Neural cell (in vitro differentiated cells): Measurements from ENCODE around the gene TMC6. TPM values are rescaled to one million over a fixed set of nuclear protein-coding genes. Genes with fewer than 3 reads are reported as not detected.

Source experiments
- H2AFZ ChIP-seq: fragments of 200-600, 300-800 bp; sonication (generic), shearing (Covaris generic); 2 replicates; pipeline ENCODE4 v1.6.0; 2014; ENCODE audit warnings: low read depth, mild to moderate bottlenecking, antibody characterized with exemption, low read length, moderate library complexity
- H3F3A ChIP-seq: fragments of 200-600 bp; shearing (Covaris generic); 2 replicates; pipeline ENCODE4 v1.6.1; 2016; ENCODE audit warnings: mild to moderate bottlenecking, moderate library complexity, mixed read lengths, antibody characterized with exemption, low read length; ENCODE audit not compliant: insufficient read depth, poor library complexity, severe bottlenecking
- H3K27ac ChIP-seq: fragments of 200-600, 300-800 bp; sonication (generic), shearing (Covaris generic); 2 replicates; pipeline ENCODE4 v1.5.1; 2014; ENCODE audit warnings: mild to moderate bottlenecking, low read length, moderate library complexity
- H3K27me3 ChIP-seq: fragments of 300-800, 200-600 bp; sonication (generic), shearing (Covaris generic); 2 replicates; pipeline ENCODE4 v1.6.0; 2014; ENCODE audit warnings: mild to moderate bottlenecking, low read depth, low read length, moderate library complexity; ENCODE audit not compliant: insufficient read depth
- H3K36me3 ChIP-seq: fragments of 300-800, 200-600 bp; sonication (generic), shearing (Covaris generic); 2 replicates; pipeline ENCODE4 v1.5.1; 2014; ENCODE audit warnings: mild to moderate bottlenecking, antibody characterized with exemption, low read length, moderate library complexity; ENCODE audit not compliant: insufficient read depth
- H3K4me2 ChIP-seq: fragments of 300-800, 200-600 bp; sonication (generic), shearing (Covaris generic); 2 replicates; pipeline ENCODE4 v1.6.0; 2014; ENCODE audit warnings: mild to moderate bottlenecking, low read length
- H3K4me3 ChIP-seq: fragments of 300-800, 200-600 bp; sonication (generic), shearing (Covaris generic); 2 replicates; pipeline ENCODE4 v1.5.1; 2014; ENCODE audit warnings: mild to moderate bottlenecking, low read length, moderate library complexity
- H3K79me2 ChIP-seq: fragments of 200-600 bp; shearing (Covaris generic); replicated peaks from 2 replicates; pipeline ENCODE4 v1.6.0; 2014; ENCODE audit warnings: mild to moderate bottlenecking, low read length, moderate library complexity; ENCODE audit not compliant: insufficient read depth
- H3K9ac ChIP-seq: fragments of 300-800, 200-600 bp; sonication (generic), shearing (Covaris generic); 2 replicates; pipeline ENCODE4 v1.6.1; 2016; ENCODE audit warnings: mild to moderate bottlenecking, low read length, mixed read lengths
- H3K9me2 ChIP-seq: fragments of 200-600 bp; shearing (Covaris generic); 2 replicates; pipeline ENCODE4 v1.6.1; 2016; ENCODE audit warnings: mild to moderate bottlenecking, low read length, mixed read lengths; ENCODE audit not compliant: insufficient read depth
- H3K9me3 ChIP-seq: fragments of 200-600, 300-800 bp; sonication (generic), shearing (Covaris generic); 2 replicates; pipeline ENCODE4 v1.6.1; 2016; ENCODE audit warnings: mild to moderate bottlenecking, mixed run types, low read length, moderate library complexity, mixed read lengths
- H4K20me1 ChIP-seq: fragments of 200-600 bp; shearing (Covaris generic); 2 replicates; pipeline ENCODE4 v1.6.1; 2016; ENCODE audit warnings: mild to moderate bottlenecking, mixed run types; ENCODE audit not compliant: insufficient read depth
- EP300 ChIP-seq: fragments of 450-650 bp; conservative IDR thresholded peaks from 2 replicates; pipeline ENCODE4 v1.6.1; 2014; ENCODE audit warnings: antibody characterized with exemption, mild to moderate bottlenecking, moderate library complexity; ENCODE audit not compliant: poor library complexity, severe bottlenecking
- EZH2 ChIP-seq: fragments of 200-600, 300-800 bp; shearing (Covaris generic), sonication (generic); IDR thresholded peaks from 2 replicates; pipeline ENCODE4 v1.6.1; 2014; ENCODE audit warnings: antibody characterized with exemption, low read length, borderline replicate concordance, mild to moderate bottlenecking; ENCODE audit not compliant: insufficient read depth, poor library complexity, severe bottlenecking
- MXI1 ChIP-seq: fragments of 450-650 bp; conservative IDR thresholded peaks from 2 replicates; pipeline ENCODE4 v1.6.1; 2014; ENCODE audit warnings: antibody characterized with exemption, mild to moderate bottlenecking; ENCODE audit not compliant: poor library complexity, severe bottlenecking
- POLR2AphosphoS5 ChIP-seq: IDR thresholded peaks from 2 replicates; pipeline ENCODE4 v1.6.1; 2012
- RAD21 ChIP-seq: fragments of 450-650 bp; conservative IDR thresholded peaks from 2 replicates; pipeline ENCODE4 v1.6.1; 2014; ENCODE audit warnings: antibody characterized with exemption, mild to moderate bottlenecking, moderate library complexity
- SMC3 ChIP-seq: fragments of 450-650 bp; conservative IDR thresholded peaks from 2 replicates; pipeline ENCODE4 v1.6.1; 2014; ENCODE audit warnings: antibody characterized with exemption, mild to moderate bottlenecking, moderate library complexity; ENCODE audit not compliant: poor library complexity
- TAF1 ChIP-seq: IDR thresholded peaks from 2 replicates; pipeline ENCODE4 v1.6.1; 2012; ENCODE audit warnings: low read depth
- polyA plus RNA-seq: library from polyadenylated mRNA; depleted of rRNA; stranded (reverse); fragments of >200 nt; gene quantifications from 2 replicates; pipeline ENCODE4 v1.2.3, GENCODE V29; 2014
- TF ChIP-seq, protein P1 (sequence below): fragments of 450-650 bp; IDR thresholded peaks from 2 replicates; pipeline ENCODE4 v1.5.1; 2014; ENCODE audit warnings: antibody characterized with exemption, mild to moderate bottlenecking, moderate library complexity; ENCODE audit not compliant: poor library complexity, severe bottlenecking
- TF ChIP-seq, protein P2 (sequence below): IDR thresholded peaks from 2 replicates; pipeline ENCODE4 v1.6.1; 2012; ENCODE audit warnings: borderline replicate concordance

The TMC6 gene
- polyA plus RNA-seq, 1 donor from 2014 or later = 0.16 TPM

DNA sequence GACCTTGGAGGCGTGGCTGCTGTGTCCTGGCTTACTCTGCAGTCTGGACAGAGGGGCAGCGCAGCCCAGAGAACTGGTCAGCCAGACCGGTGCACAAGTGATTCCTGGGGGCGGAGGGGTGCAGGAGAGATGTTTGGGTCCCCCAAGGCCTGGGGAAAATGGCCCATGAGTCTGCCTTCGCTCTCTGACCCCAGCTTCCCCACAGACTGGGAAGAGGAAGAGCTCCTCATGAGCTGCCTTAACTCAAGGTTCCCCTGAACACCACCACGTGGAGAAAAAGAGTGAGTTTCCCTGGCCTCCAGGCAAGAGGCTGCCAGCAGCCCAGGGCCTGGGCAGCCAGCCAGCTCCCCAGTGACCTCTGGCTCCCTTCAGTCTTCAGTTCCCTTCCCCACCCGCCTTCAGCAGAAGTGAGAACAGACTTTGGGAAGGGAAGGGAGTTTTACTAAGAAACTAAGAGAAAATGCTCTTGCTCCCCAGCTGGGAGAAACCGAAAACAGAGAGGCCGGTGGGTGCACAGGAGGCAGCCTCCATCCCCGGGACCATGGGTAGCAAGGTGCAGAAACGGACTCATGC lies 15.7 kb upstream of the TMC6 start:
- H3F3A ChIP-seq = no peaks in the 10 kb centered on the region
- H2AFZ ChIP-seq = no peak overlapping the region
- H3K4me2 ChIP-seq = no peak overlapping the region
- no peaks in the 10 kb centered on the region for H3K9me2 ChIP-seq
- H3K4me3 ChIP-seq = no peak overlapping the region
- no peaks in the 10 kb centered on the region for H3K27me3 ChIP-seq
- no peaks in the 10 kb centered on the region for H3K9me3 ChIP-seq
- TF ChIP-seq TAF1 (no peak), EP300 (no peak), SMC3 (no peak), RAD21 (no peak), POLR2AphosphoS5 (no peak), MXI1 (no peak), EZH2 (no peak)
- TF ChIP-seq, protein P1, sequence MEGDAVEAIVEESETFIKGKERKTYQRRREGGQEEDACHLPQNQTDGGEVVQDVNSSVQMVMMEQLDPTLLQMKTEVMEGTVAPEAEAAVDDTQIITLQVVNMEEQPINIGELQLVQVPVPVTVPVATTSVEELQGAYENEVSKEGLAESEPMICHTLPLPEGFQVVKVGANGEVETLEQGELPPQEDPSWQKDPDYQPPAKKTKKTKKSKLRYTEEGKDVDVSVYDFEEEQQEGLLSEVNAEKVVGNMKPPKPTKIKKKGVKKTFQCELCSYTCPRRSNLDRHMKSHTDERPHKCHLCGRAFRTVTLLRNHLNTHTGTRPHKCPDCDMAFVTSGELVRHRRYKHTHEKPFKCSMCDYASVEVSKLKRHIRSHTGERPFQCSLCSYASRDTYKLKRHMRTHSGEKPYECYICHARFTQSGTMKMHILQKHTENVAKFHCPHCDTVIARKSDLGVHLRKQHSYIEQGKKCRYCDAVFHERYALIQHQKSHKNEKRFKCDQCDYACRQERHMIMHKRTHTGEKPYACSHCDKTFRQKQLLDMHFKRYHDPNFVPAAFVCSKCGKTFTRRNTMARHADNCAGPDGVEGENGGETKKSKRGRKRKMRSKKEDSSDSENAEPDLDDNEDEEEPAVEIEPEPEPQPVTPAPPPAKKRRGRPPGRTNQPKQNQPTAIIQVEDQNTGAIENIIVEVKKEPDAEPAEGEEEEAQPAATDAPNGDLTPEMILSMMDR = no peak
- TF ChIP-seq, protein P2, sequence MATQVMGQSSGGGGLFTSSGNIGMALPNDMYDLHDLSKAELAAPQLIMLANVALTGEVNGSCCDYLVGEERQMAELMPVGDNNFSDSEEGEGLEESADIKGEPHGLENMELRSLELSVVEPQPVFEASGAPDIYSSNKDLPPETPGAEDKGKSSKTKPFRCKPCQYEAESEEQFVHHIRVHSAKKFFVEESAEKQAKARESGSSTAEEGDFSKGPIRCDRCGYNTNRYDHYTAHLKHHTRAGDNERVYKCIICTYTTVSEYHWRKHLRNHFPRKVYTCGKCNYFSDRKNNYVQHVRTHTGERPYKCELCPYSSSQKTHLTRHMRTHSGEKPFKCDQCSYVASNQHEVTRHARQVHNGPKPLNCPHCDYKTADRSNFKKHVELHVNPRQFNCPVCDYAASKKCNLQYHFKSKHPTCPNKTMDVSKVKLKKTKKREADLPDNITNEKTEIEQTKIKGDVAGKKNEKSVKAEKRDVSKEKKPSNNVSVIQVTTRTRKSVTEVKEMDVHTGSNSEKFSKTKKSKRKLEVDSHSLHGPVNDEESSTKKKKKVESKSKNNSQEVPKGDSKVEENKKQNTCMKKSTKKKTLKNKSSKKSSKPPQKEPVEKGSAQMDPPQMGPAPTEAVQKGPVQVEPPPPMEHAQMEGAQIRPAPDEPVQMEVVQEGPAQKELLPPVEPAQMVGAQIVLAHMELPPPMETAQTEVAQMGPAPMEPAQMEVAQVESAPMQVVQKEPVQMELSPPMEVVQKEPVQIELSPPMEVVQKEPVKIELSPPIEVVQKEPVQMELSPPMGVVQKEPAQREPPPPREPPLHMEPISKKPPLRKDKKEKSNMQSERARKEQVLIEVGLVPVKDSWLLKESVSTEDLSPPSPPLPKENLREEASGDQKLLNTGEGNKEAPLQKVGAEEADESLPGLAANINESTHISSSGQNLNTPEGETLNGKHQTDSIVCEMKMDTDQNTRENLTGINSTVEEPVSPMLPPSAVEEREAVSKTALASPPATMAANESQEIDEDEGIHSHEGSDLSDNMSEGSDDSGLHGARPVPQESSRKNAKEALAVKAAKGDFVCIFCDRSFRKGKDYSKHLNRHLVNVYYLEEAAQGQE = no peak
- no peak overlapping the region for H3K9ac ChIP-seq
- no peaks in the 10 kb centered on the region for H4K20me1 ChIP-seq
- no peak overlapping the region for H3K27ac ChIP-seq
- no peaks in the 10 kb centered on the region for H3K36me3 ChIP-seq
- H3K79me2 ChIP-seq = no peaks in the 10 kb centered on the region

DNA sequence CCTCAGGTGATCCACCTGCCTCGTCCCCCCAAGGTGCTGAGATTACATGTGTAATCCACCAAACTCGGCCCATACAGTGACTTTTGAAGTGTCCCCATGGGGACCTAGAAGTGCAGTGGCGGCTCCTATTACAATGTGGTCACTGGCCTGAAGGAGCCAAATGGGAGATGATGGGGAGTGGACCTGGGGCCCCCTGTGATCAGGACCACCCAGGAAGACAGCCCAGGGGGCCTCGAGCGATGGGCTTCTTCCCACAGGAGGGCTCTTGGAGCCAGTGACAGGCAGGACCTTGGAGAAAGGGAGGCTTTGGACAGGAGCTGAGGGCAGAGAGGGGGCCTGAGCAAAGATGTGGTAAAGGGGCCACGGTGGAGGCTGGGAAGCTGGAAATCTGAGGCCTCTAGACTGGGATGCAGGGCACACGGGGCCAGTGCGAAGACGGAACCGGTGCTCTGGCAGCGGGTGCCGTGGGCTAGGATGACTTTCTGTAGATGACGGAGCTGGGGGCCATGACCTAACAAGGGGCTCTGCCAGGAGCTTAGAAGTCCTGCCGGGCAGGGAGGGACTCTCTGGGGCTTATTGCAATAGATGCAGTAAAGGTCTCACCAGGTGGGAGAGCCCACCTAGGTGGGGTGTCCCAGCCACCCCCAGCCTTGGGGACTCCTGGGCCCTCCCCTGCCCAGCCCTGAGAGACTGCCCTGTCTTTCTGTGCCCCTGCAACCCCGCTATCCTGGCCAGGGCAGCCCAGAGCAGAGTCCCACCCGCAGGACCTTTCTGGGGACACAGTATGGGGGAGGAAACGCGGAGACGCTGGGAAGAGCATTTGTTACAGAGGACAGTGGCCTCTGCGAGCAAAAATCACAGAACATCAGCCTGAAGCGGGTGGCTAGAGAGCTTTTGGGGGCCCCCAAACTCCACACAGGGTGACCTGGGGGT lies 14.9 kb upstream of the TMC6 start:
- no peak for TF ChIP-seq RAD21
- TF ChIP-seq, protein P2 = no peak
- no peak for TF ChIP-seq MXI1
- TF ChIP-seq EP300 = no peak
- TF ChIP-seq EZH2 = no peak
- TF ChIP-seq SMC3 = no peak
- TF ChIP-seq TAF1 = no peak
- TF ChIP-seq POLR2AphosphoS5 = no peak
- TF ChIP-seq, protein P1 = no peak
- Histone ChIP-seq H3F3A (no peaks in the 10 kb centered on the region), H4K20me1 (no peaks in the 10 kb centered on the region), H3K9ac (no peak overlapping the region), H3K27ac (no peak overlapping the region), H3K9me3 (no peaks in the 10 kb centered on the region), H2AFZ (no peak overlapping the region), H3K36me3 (no peaks in the 10 kb centered on the region), H3K27me3 (no peaks in the 10 kb centered on the region), H3K79me2 (no peaks in the 10 kb centered on the region), H3K4me2 (no peak overlapping the region), H3K9me2 (no peaks in the 10 kb centered on the region), H3K4me3 (no peak overlapping the region)
